SH-SY5Y (cell line): Measurements from ENCODE around the gene MRPL52.

Experiments used
- GATA2 ChIP-seq: IDR thresholded peaks from 2 replicates; pipeline ENCODE4 v1.6.1; 2011; ENCODE audit warnings: mild to moderate bottlenecking, low read depth, low read length
- GATA3 ChIP-seq: IDR thresholded peaks from 2 replicates; pipeline ENCODE4 v1.6.1; 2011; ENCODE audit warnings: low read depth, mild to moderate bottlenecking, low read length, moderate library complexity

The MRPL52 gene

GRCh38 chr14:22821193-22822015 lies 8.3 kb upstream of the MRPL52 start:
- TF ChIP-seq GATA3 (no peak), GATA2 (no peak)

- TF ChIP-seq GATA2 (no peak), GATA3 (no peak)
Observed at GRCh38 chr14:22822016-22822570, 7.6 kb upstream of the MRPL52 start.

- TF ChIP-seq GATA2: no peak
- TF ChIP-seq GATA3: no peak
Observed at GRCh38 chr14:22822571-22823098, 7.1 kb upstream of the MRPL52 start.

- no peak for TF ChIP-seq GATA3
- TF ChIP-seq GATA2: no peak
Observed at GRCh38 chr14:22824711-22825359, 4.9 kb upstream of the MRPL52 start.

- TF ChIP-seq GATA3 (no peak), GATA2 (peak; percentile 8; the same call in 1 of the 2 replicates)
Observed at GRCh38 chr14:22830443-22831010, 840 bp downstream of the MRPL52 start.

GRCh38 chr14:22835505-22835904 lies 5.8 kb downstream of the MRPL52 start:
- TF ChIP-seq GATA2: no peak
- no peak for TF ChIP-seq GATA3

- TF ChIP-seq GATA3 (no peak), GATA2 (no peak)
Observed at GRCh38 chr14:22836301-22837113, 6.8 kb downstream of the MRPL52 start, which contains the start of gene MMP14. Gene MMP14 (plus strand): TSS chr14:22836585. CDS start chr14:22836818, 233 bp downstream.

- no peak for TF ChIP-seq GATA2
- no peak for TF ChIP-seq GATA3
Observed at GRCh38 chr14:22837114-22837749, 7.5 kb downstream of the MRPL52 start.

- TF ChIP-seq GATA2 (no peak), GATA3 (no peak)
Observed at GRCh38 chr14:22837750-22838538, 8.3 kb downstream of the MRPL52 start.

- TF ChIP-seq GATA2 (no peak), GATA3 (no peak)
Observed at GRCh38 chr14:22838631-22839041, 8.9 kb downstream of the MRPL52 start.

GRCh38 chr14:22839159-22839779 lies 9.6 kb downstream of the MRPL52 start:
- TF ChIP-seq GATA2 (no peak), GATA3 (no peak)

- TF ChIP-seq GATA3 (no peak), GATA2 (no peak)
Observed at GRCh38 chr14:22841311-22841710, 11.6 kb downstream of the MRPL52 start.
